Left colon (tissue), 2 donors: Measurements from ENCODE around the gene MDFIC2. TPM values are rescaled to one million over a fixed set of nuclear protein-coding genes. Genes with fewer than 3 reads are reported as not detected.

Experiments
- ATAC-seq: fragments of 200-7000 bp; cut with Tn5 transposase; one replicate; pipeline ENCODE4 v1.9.1; 2020; ENCODE audit warnings: mild to moderate bottlenecking, moderate library complexity
- DNase-seq, 2 donors: peaks; one replicate each; pipeline ENCODE4 v3.0.0-alpha.2; 2020
- intact Hi-C, 2 donors: fragments of 100-400 bp; cut with DNase I in 1 of 2; cut with micrococcal nuclease in 1 of 2; formaldehyde crosslinking; loops; one replicate each; pipeline versions ENCODE4 v1.11.2 to v1.14.0; 2022; cut with DNase I, micrococcal nuclease
- total RNA-seq, 2 donors: library from RNA; stranded (reverse); fragmentation: NEBNext Ultra II Directional; extraction: Animal tissue kit (Norgen Biotek cat#: 25700); gene quantifications; one replicate each; pipeline ENCODE4 v1.2.1, GENCODE V29; 2021
- donor health status: DM: no; HTN: no; CAD: no.
- donor health status: DM: yes; HTN: yes; CAD: no.

MDFIC2 gene
- total RNA-seq, 2 donors from 2014 or later = not detected

- intact Hi-C loops = no loop called here
- no peak for DNase-seq
- no peak for ATAC-seq
Measured at GRCh38 chr3:70189884-70190473, 122.5 kb downstream of the MDFIC2 start.

- DNase-seq = no peak
- intact Hi-C loops = no loop called here
Measured at GRCh38 chr3:70186221-70186620, 126.2 kb downstream of the MDFIC2 start.

GRCh38 chr3:70185661-70186060 is 126.8 kb downstream of the MDFIC2 start:
- DNase-seq (no peak), ATAC-seq (no peak)
- intact Hi-C loops = no loop called here

More at GRCh38 chr3:70186221-70186620, 126.2 kb downstream of the MDFIC2 start:
- ATAC-seq = no peak

GRCh38 chr3:70183781-70184504 is 128.5 kb downstream of the MDFIC2 start:
- DNase-seq = no peak
- intact Hi-C loops = no loop called here
- ATAC-seq = no peak

- DNase-seq = no peak
- ATAC-seq = no peak
- intact Hi-C loops = no loop called here
Measured at GRCh38 chr3:70182166-70182565, 130.3 kb downstream of the MDFIC2 start.

GRCh38 chr3:70180664-70181063 is 131.8 kb downstream of the MDFIC2 start:
- ATAC-seq = no peak
- intact Hi-C loops = no loop called here

GRCh38 chr3:70179111-70179510 is 133.3 kb downstream of the MDFIC2 start:
- DNase-seq = no peak
- ATAC-seq = no peak
- intact Hi-C loops = no loop called here

More at GRCh38 chr3:70180664-70181063, 131.8 kb downstream of the MDFIC2 start:
- no peak for DNase-seq

- DNase-seq (no peak), ATAC-seq (no peak)
- intact Hi-C loops = no loop called here
Measured at GRCh38 chr3:70177881-70178645, 134.4 kb downstream of the MDFIC2 start.

- intact Hi-C loops = no loop called here
- ATAC-seq = no peak
- DNase-seq = no peak
Measured at GRCh38 chr3:70176224-70176623, 136.2 kb downstream of the MDFIC2 start.

- no peak for DNase-seq
- no peak for ATAC-seq
- intact Hi-C loops = no loop called here
Measured at GRCh38 chr3:70156808-70157207, 155.6 kb downstream of the MDFIC2 start.

GRCh38 chr3:70150599-70150998 is 161.8 kb downstream of the MDFIC2 start:
- ATAC-seq (no peak), DNase-seq (no peak)
- intact Hi-C loops = no loop called here

- DNase-seq = no peak
- ATAC-seq = no peak
- intact Hi-C loops = no loop called here
Measured at GRCh38 chr3:70149714-70150400, 162.6 kb downstream of the MDFIC2 start.
